ENCODE results near the gene S100A1.

DNA sequence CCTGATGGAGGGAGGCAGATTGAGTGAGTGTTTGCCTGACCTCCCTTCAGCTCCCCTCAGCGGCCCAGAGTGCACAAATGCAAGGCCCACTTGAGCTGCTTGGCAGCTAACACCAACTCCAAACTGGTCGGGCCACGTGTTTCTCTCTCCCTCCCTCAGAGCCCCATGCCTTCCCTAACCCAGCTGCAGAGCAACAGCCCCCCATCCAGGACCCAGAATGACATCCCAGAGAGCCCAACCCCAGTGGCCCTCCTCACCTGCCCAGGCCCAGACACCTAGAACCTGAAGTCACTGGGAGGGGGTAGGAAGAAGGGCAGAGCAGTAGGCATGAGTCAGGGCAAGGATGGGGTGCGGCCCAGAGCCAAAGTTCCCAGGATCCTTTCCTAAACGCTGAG is 11.3 kb upstream of the S100A1 start:
- TF ChIP-seq CTCF (conservative IDR thresholded peaks at IDR 0.05) (no peak), ZFX (IDR thresholded peaks at IDR 0.05) (no peak)
